Astrocyte of the cerebellum (primary cell): Measurements from ENCODE around the gene RNU5B-1.
A peak's percentile ranks its signal among the peaks of the same experiment; 100 is the strongest.

ENCODE experiments used
- DNase-seq: peaks from one replicate; pipeline ENCODE4 v3.0.0-alpha.2; 2011; ENCODE audit warnings: low read depth
- H3K4me3 ChIP-seq: 2 replicates; pipeline ENCODE4 v1.5.1; 2011; ENCODE audit warnings: mild to moderate bottlenecking, low read depth, low read length, moderate library complexity
- in situ Hi-C: cut with HindIII; loops from 2 replicates; pipeline ENCODE4 v1.10.0; 2017; ENCODE audit warnings: low sequenced_read_pairs
- TF ChIP-seq, protein P1 (sequence below): IDR thresholded peaks from 2 replicates; pipeline ENCODE4 v1.5.1; 2012; ENCODE audit warnings: low read length, low read depth, moderate library complexity, mild to moderate bottlenecking; ENCODE audit errors: missing control alignments

The RNU5B-1 gene

GRCh38 chr15:65302061-65302460 is 2.4 kb upstream of the RNU5B-1 start:
- DNase-seq, result no peak
- TF ChIP-seq, protein P1, sequence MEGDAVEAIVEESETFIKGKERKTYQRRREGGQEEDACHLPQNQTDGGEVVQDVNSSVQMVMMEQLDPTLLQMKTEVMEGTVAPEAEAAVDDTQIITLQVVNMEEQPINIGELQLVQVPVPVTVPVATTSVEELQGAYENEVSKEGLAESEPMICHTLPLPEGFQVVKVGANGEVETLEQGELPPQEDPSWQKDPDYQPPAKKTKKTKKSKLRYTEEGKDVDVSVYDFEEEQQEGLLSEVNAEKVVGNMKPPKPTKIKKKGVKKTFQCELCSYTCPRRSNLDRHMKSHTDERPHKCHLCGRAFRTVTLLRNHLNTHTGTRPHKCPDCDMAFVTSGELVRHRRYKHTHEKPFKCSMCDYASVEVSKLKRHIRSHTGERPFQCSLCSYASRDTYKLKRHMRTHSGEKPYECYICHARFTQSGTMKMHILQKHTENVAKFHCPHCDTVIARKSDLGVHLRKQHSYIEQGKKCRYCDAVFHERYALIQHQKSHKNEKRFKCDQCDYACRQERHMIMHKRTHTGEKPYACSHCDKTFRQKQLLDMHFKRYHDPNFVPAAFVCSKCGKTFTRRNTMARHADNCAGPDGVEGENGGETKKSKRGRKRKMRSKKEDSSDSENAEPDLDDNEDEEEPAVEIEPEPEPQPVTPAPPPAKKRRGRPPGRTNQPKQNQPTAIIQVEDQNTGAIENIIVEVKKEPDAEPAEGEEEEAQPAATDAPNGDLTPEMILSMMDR, result no peak
- H3K4me3 ChIP-seq, result no peak overlapping the region
- in situ Hi-C loops, result loop anchor here (25.0 kb wide), 1 partner anchor 160 kb away; no protein-coding TSS in a partner anchor

DNA sequence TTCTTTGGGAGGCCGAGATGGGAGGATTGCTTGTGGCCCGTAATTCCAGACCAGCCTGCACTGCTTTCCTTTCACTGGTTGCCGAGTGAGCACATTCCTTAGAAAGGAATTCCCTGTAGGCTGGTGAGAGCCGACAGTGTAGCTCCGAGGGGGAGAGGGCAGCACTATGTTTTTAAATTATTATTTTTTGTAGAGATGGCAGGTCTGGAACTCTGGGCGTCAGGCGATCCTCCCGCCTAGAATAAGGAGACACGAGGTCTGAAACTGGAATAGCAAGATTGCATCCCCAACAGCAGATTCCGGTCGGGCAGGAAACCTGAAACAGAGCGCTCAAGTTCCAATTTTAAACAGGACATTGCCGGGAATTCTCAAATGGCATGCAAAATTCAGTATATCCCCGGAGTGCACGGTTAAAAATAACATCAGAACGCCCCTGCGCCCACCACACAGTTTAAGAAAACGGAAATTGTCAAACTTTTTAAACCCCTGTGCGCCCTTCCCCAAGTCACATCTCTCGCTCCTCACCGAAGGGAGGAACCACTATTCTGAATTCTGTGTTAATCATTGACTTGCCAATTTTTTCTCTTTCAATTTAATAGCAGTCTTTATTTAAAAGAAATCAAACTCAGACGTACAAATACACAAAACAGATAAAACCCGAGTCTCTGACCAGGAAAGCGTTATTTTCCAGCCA is 643 bp upstream of the RNU5B-1 start:
- in situ Hi-C loops, result loop anchor here (25.0 kb wide), 1 partner anchor 158 kb away; no protein-coding TSS in a partner anchor
- TF ChIP-seq, protein P1, result no peak
- DNase-seq, result no peak

DNA sequence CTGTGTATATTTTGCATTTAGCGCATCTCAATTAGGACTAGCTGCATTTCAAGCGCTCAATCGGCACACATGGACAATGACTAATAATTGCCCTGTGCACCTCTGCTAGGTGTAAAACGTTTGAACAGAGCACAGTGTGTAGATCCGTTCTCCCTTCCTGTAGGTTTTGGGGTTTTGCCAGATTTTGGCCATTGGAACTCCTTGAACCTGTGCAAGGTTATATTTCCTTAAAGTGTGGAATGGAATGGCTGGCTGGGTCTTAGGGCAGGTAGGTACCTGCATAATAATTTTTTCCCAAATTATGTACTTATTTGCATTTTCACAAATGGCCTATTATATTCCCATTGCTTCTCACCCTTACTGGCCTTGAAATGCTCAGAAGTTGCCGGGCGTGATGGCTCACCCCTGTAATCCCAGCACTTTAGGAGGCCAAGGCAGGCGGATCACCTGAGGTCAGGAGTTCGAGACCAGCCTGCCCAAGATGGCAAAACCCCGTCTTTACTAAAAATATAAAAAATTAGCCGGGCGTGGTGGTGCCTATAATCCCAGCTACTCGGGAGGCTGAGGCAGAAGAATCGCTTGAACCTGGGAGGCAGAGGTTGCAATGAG is 777 bp downstream of the RNU5B-1 start:
- TF ChIP-seq, protein P1, result no peak
- in situ Hi-C loops, result loop anchor here (25.0 kb wide), 1 partner anchor 157 kb away; no protein-coding TSS in a partner anchor
- no peak overlapping the region for H3K4me3 ChIP-seq
- no peak for DNase-seq

More for the DNA sequence above, 643 bp upstream of the RNU5B-1 start:
- peak overlapping the region; percentile 36 for H3K4me3 ChIP-seq

GRCh38 chr15:65305776-65306175 is 1.3 kb downstream of the RNU5B-1 start:
- TF ChIP-seq, protein P1, result no peak
- in situ Hi-C loops, result loop anchor here (25.0 kb wide), 1 partner anchor 157 kb away; no protein-coding TSS in a partner anchor

DNA sequence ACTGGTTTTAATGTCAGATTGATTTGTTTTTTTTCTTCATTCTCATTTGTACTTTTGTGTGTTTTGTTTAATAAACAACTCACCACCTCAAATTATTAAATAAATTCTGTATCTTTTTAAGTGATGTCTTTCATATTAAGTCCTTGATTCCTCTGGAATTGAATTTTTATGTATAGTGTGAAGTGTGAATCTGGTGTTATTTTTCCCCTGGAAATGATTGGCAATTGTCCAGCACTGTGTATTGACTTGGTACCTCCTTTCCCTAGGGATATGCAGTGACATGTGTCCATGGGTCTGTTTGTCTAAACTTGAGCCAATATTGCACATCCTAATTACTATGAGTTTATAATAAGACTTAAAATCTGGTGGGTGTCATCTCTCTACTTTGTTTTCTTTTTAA is 2.1 kb downstream of the RNU5B-1 start:
- no peak for DNase-seq
- H3K4me3 ChIP-seq, result no peak overlapping the region
- in situ Hi-C loops, result loop anchor here (25.0 kb wide), 1 partner anchor 156 kb away; no protein-coding TSS in a partner anchor
- TF ChIP-seq, protein P1, result no peak

More at GRCh38 chr15:65305776-65306175, 1.3 kb downstream of the RNU5B-1 start:
- DNase-seq, result no peak
- no peak overlapping the region for H3K4me3 ChIP-seq

GRCh38 chr15:65307978-65308377 is 3.5 kb downstream of the RNU5B-1 start:
- H3K4me3 ChIP-seq, result no peak overlapping the region
- in situ Hi-C loops, result loop anchor here (25.0 kb wide), 1 partner anchor 154 kb away; no protein-coding TSS in a partner anchor
- no peak for DNase-seq
- TF ChIP-seq, protein P1, result no peak
